ENCODE measurements around the gene SLC7A7.
"Not testable (repeated sequence)": the region's sequence is repeated elsewhere in the genome, so short reads cannot be mapped to it uniquely, and the experiment has no call there.

The SLC7A7 gene

DNA sequence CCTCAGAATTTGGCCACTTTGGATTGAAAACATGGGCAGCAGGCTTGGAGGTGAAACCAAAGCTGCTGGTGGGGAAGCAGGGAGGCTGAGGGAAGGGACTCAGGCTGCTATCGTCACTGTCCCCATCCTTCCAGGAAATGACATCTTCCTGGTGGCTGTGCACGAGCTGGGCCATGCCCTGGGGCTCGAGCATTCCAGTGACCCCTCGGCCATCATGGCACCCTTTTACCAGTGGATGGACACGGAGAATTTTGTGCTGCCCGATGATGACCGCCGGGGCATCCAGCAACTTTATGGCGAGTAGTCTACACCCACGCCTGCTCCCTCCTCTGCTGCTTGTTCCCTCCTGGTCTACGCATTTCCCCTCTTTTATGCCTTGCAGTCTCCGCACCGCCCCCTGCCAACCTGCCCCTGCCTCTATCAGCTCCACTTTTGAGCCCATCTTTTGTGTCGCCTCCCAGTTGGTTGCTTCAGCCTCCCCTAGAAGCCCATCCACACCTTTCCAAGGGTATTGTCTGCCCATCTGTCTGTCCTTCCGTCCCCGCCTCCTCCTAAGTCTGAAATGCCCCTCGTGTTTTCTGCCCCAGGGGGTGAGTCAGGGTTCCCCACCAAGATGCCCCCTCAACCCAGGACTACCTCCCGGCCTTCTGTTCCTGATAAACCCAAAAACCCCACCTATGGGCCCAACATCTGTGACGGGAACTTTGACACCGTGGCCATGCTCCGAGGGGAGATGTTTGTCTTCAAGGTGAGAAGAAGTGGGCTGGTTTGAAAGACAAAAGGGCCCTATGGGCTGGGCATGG, 28.1 kb upstream of the SLC7A7 start:
- no peak for DNase-seq

- no peak for DNase-seq
These were observed 27.2 kb upstream of the SLC7A7 start for GRCh38 chr14:22842211-22843122.

GRCh38 chr14:22841769-22842168, 26.5 kb upstream of the SLC7A7 start:
- no peak for DNase-seq

DNA sequence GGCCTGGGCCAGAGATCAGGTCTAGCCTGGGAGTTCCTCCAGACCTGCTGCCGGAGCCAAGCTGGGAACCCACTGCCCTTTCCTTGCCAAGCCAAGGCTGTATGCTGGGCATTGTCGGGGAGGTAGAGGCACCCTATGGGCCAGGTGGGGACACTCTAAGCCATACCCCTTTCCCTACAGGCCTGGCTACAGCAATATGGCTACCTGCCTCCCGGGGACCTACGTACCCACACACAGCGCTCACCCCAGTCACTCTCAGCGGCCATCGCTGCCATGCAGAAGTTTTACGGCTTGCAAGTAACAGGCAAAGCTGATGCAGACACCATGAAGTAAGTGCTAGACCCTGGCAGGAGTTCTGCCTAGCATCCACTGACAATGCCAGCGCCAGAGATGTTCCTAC, 26.1 kb upstream of the SLC7A7 start:
- DNase-seq, result no peak

DNA sequence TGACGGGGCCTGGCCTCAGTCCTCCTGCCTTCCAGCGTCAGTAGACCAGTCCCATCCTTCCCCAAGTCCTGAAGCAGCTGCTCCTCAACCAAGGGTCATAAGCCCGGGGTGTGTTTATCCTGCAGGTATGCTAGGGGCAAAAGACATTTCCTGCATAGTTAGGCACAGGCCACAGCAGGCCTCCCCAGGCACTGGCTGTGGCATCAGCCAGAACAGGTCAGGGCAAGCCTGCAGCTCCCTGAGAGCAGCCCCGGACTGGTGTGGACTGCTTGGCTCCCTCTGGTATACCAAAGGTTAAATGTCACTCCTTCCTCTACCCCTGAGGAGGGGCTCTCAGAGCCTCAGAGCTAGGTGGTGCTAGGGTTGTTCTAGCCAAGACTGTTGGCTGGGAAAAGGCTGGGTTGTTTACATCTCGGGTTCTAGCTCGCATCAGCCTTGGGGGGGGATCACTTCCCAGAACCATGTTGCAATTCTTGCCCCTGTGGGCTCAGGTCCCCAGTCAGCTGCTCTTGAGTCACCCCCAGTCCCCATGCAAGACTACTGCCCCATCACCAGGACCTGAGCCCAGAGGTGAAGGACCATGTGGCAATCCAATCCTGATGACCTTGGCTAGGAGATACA, 24.0 kb upstream of the SLC7A7 start:
- no peak for DNase-seq

GRCh38 chr14:22838631-22839041, 23.4 kb upstream of the SLC7A7 start:
- no peak for DNase-seq

- no peak for DNase-seq
These were observed 22.7 kb upstream of the SLC7A7 start for GRCh38 chr14:22837750-22838538.

DNA sequence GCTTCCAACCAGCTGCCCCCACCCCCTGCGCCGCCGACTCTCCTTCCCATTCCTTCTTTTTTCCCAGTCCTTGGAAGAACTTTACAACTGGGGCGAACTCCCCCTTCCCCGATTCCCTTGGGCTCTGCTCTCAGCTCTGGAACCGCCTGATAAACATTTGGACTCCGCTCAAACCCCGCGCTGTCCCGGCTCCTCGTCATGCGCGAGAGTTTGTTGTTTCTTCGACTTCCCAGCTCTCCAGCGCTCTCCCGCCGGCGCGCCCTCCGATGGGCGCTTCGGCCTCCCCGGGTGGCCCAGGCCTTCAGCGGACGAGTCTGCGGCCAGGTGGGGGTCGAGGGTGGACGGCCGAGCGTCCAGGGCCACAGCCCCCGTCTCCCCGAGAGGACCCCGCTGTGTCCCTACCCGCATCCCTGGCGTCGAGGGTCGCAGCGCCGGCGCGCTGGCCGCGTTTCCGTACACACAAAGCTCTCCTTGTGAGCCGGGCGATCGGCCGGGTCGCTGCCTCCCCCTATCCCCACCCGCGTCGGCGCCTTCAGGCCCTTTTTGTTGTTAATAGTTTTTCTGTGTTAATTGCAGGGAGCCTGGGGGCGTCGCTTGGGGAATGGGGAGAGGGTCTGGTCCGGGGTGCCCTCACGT, 22.0 kb upstream of the SLC7A7 start:
- no peak for DNase-seq

- no peak for DNase-seq
These were observed 21.3 kb upstream of the SLC7A7 start, which contains the start of gene MMP14 for GRCh38 chr14:22836301-22837113. Gene MMP14 (plus strand): TSS chr14:22836585. CDS start chr14:22836818, 233 bp downstream.

DNA sequence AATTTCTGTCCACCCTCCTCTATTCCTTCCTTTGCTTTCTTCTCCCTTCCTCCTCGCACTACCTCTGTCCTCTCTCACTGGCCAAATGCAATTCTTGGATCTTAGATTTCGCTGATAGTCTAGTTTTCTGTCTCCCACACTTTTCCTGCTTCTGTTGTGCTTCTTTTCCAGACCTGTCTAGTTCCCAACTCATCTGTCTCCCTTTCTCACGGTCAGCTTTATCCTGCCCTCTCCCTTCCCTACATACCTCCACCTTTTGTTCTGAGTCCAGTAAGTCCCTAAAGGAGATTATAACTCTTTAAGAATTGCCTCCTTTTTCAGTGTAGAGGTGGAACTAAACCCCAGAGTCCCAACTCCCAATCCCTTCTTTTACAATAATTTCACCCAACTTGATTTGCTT, 20.3 kb upstream of the SLC7A7 start:
- DNase-seq, result no peak

DNA sequence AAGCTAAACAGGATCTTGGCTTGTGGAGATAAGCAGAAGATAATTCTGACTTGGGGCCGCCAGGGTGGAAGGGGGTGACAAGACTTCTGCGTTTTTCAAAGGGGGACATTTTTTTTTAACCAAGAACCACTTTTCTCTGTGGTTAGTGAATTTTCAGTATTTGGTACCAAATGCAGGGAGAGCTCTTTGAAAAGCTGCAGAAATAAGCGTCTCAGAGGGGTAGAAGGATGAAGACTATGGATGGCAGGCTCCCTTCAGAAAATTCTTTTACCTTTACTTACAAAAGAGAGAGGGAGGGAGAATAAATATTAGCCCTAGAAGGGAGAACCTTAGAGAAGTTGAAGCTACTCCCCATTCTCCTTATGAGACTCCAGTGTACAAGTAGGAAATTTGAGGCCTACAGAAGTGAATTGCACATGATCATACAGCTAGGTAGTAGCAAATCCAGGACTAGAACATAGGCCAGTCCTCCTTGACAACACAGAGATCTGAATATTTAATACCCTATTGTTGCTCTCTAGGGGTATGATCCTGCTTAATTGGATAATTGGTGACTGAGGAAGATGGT, 15.3 kb upstream of the SLC7A7 start:
- DNase-seq, result no peak

DNA sequence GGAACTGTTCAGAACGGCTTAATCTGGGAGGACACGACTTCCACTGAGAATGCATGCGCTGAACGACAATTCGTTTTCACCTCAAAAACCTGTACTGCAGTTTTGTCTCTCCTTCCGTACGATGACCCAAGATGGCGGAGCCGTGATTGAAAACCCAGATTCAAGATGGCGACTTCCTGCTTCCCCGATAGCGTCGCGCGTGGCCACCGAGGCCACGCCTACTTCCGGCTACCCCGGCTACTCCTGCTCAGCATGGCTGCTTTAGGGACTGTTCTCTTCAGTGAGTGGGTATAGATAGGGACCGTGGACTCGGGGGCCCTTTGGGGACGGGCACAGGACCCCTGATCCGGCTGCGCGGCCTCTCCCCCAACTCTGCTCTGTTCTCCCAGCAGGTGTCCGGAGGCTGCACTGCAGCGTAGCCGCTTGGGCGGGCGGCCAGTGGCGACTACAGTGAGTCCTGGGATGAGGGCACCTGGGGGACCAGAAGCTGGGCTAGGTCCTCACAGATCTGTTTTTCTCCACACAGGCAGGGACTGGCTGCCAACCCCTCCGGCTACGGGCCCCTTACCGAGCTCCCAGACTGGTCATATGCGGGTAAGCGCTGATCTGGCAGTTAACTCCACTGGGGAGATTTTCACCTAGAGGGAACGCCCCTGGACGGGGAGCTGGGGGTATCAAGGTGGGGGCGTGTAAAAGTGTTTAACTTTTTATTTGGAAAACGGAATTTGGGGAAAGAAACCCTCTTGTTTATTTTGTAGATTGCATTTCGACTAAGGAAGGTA, 14.6 kb upstream of the SLC7A7 start, which contains the start of gene MRPL52:
TSS of gene MRPL52 (plus strand) at position 227 of the 782 bp plus-strand sequence. CDS start at position 253, 26 bp downstream.
- peak; percentile 95 for DNase-seq

DNA sequence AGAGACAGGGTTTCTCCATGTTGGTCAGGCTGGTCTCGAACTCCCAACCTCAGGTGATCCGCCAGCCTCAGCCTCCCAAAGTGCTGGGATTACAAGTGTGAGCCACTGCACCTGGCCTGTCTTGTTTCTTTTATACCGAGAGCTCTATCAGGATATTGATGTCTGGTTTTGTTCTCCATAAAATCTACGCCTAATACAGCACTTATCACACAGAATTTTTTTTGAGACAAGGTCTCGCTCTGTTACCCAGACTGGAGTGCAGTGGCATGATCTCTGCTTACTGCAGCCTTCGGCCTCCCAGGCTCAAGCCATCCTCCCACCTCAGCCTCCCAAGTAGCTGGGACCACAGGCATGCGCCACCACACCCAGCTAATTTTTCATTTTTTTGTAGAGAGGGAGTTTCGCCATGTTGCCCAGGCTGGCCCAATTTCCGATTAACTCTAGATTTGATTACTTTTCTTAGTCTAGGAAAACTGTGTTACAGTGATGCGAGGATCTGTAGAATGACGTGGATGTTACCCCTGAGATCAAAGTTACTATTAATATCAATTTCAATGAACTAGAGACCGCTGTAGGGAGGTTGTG, 13.9 kb upstream of the SLC7A7 start:
- DNase-seq, result not testable (repeated sequence)

DNA sequence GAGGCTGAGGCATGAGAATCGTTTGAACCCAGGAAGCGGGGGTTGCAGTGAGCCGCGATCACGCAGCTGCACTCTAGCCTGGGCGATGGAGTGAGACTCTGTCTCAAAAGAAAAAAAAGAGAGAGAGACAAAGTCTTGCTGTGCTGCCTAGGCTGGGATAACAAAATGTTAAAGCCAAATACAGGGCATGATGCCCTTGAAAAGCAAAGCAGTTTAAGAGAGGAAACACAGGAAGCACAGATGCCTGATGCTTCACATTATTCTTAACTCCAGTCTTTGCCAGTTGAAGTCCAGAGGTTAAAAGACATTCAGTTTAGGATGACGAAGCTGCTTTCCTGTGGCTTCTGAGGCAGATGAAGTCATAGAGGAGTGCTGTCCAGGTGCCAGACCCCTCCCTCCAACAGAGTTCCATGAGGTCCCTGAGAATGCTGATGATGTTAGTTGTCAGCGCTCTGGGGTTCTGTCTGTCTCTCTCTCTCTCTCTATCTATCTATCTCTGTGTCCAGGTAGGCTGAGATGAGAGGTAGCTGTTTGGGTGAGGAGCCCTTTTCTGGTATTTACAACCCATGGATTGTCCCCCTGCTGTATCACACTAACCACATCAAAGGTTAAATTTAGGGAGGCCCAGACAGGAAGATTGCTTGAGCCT, 9.6 kb upstream of the SLC7A7 start:
- DNase-seq, result no peak

- peak; percentile 74 for DNase-seq
These were observed 7.4 kb upstream of the SLC7A7 start for GRCh38 chr14:22822571-22823098.

- DNase-seq, result no peak
These were observed 6.9 kb upstream of the SLC7A7 start for GRCh38 chr14:22822016-22822570.

GRCh38 chr14:22821193-22822015, 6.2 kb upstream of the SLC7A7 start:
- no peak for DNase-seq

Data from activated CD4-positive, alpha-beta T cell treated with anti-CD3 and anti-CD28 coated beads, Interleukin-2, Interleukin-6, amounts not matched to agents 100 ng/mL and 50 ng/mL, durations not matched to agents 16 hours and 8 hours (primary cell).